ENCODE results near the gene ZNF594.

GRCh38 chr17:5183410-5183793, 8.3 kb downstream of the ZNF594 start:
- TF ChIP-seq POLR2A (IDR thresholded peaks at IDR 0.05), result no peak
- no peak for TF ChIP-seq CTCF (IDR thresholded peaks at IDR 0.05)

Measured in testis (tissue), 2 donors.